NCI-H226 (cell line): ENCODE results near the gene BAMBI.

Experiments
- DNase-seq: peaks from one replicate; pipeline ENCODE4 v3.0.0-alpha.2; 2015

Gene BAMBI

DNA sequence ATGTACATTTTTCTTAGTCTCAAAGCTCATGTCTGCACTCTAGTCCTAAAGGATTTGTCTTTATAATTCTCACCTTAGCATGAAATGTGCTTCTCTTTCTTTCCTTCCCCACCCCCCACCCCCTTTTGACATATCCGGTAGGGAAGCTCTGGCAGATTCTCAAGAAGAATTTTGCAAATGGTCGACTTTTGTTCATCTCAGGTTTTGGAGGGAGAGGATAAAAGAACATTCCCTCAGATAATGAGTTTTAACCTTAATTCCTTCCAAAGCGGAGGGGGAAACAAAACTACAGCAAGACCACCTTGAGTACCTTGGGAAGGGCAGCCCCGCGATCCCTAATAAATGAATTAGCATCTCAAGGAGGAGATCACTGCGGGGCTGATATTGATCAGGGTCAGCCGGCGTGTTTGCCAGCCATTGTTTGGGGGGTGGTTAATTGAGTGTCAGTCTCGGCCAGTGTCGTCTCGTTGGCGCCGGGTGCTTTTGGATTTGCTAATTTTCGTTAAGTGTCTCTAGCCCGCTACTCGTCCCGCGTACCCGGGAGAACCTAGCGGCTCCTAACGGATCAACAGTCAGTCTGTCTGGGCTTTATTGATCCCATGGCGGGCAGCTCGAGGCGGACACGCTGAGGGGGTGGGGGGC, 874 bp upstream of the BAMBI start:
- no peak for DNase-seq

DNA sequence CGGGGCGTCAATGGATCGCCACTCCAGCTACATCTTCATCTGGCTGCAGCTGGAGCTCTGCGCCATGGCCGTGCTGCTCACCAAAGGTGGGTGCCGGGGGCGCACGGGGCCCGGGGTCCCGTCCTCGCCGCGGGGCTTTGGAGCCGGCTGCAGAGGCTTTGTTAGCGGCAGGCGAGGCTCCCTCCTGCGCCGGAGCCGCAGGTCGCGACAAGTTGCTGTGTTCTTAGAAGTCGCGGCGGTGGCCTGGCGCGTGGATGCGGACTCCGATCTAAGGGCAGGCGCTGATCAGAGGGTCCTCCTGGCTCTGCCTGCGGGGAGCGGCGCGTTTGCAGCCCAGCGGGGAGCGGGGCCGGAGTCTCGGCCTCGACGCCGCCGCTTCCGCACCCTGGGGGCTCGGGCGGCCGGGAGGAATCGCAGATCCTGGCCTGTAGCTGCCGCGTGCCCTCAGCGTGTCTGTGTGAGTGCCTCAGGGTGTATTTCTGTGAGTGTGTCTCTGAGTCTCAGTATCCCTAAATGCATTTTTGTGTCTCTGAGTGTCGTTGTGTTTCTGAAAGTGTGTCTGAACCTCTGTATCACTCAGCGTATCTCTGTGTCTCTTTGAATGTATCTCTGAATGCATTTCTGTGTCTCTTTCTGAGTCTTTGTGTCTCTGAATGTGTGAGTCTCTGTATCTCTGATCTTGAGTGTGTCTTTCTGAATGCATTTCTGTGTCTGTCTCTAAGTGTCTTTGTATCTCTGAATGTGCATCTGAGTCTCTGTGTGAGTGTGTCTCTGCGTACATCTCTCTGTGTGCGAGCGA, 766 bp downstream of the BAMBI start:
- DNase-seq, result no peak

DNA sequence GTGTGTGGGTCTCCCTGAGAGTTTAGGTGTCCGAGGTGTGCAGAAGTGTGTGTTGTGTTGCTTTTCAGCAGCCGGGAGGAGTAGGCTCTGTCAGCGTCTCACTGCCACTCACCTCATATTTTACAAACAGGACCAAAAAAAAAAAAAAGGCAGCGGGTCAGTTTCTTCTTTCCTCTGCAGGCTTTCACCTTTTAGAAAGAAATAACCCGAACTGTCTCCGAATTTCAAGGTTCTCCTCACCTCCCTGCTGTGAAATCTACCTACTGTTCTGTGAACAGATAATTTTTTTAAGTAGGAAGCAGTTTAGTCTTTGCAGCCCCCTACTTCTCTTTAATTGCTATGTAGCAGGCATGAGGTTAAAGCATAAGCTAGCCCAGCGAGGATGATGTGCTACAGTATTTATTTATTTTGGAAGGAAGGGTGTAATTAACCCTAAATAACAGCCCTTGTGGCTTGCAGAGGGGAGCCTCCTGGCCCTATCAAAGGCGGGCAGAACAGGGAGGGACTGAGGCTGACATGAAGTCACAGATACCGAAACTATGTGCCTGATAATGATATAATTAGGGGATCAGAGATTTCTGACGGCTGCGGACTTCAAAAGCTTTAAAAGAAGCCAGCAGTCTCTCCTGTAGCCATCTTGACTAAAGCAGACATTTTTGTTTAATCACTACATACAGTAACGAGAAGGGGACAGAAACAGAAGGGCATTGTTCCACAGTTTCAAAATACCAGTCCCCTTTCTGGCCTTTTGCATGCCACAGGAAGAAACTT, 1.6 kb downstream of the BAMBI start:
- DNase-seq, result no peak

DNA sequence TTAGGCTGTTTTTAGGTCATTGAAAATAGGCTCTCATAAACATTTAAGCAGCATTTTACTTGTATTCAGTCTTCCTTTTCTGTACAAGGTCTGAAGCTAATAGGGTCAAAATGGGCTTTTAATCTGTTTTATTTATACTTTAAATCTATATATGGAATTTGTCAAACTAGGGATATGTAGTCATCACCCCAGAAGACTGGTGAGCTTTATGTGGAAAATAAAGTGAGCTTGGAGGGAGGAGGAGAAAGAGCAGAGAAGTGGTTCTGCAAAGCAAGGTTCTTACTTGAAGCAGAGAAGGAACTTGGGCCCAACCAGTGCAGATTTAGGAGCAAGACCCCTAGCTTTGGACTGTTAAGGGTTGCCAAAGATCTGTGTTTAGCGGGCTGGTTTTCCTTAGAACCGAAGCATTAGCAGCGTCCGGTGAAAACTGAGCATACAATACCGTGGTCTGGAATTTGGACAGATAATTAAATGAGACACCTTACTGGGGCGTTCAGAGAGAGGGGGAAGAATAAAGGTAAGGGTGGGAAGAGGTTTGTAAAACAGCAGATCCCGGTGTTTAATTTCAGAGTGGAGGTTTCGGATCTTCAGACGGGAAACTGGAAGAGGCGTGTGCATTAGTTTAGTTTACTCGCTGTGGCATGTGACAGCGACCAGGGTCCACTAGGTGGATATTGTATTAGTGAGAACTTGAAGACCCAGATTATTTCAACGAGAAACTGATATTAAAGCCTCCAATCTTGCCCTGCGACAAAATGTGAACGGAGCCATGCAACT, 2.4 kb downstream of the BAMBI start:
- DNase-seq, result no peak

DNA sequence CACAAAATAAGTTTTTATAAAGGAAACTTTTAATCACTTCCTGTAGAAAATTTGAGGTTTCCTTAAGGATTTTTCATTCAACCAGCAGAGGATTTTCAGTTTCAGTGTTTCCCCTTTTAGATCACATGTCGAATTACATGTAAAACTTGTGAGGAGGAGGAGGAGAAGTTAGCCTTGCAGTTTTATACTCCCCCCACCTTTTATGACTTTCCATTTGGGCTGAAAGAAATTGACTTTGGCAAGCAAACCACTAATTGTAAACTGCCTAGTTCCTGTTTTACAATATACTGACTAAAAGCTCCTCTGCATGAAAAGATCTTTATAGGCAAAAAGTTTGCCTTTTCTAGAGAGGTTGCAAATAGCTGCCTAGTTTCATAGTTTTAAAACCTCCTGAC, 3.0 kb downstream of the BAMBI start:
- DNase-seq, result no peak

DNA sequence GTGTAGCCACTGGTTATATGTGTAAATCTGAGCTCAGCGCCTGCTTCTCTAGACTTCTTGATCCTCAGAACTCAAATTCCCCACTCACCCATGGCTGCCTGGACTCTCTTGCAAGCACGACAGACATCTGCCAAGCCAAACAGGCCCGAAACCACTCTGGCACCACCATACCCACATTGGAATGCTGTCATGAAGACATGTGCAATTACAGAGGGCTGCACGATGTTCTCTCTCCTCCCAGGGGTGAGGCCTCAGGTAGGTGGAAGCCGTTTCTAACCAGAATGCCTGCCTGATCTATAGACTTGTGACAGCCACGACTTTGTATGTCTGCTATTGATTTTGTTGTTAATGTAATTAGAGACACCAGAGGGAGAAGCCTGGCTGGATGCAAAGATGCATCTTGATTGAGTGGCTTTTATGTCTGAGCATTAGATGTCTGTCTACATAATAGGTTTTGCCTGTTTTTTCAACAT, 4.0 kb downstream of the BAMBI start:
- DNase-seq, result no peak

DNA sequence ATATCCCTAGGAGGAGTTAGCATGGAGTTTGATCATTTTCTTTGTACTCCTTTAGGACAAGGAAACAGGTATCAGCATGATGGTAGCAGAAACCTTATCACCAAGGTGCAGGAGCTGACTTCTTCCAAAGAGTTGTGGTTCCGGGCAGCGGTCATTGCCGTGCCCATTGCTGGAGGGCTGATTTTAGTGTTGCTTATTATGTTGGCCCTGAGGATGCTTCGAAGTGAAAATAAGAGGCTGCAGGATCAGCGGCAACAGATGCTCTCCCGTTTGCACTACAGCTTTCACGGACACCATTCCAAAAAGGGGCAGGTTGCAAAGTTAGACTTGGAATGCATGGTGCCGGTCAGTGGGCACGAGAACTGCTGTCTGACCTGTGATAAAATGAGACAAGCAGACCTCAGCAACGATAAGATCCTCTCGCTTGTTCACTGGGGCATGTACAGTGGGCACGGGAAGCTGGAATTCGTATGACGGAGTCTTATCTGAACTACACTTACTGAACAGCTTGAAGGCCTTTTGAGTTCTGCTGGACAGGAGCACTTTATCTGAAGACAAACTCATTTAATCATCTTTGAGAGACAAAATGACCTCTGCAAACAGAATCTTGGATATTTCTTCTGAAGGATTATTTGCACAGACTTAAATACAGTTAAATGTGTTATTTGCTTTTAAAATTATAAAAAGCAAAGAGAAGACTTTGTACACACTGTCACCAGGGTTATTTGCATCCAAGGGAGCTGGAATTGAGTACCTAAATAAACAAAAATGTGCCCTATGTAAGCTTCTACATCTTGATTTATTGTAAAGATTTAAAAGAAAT, 4.8 kb downstream of the BAMBI start:
- no peak for DNase-seq

DNA sequence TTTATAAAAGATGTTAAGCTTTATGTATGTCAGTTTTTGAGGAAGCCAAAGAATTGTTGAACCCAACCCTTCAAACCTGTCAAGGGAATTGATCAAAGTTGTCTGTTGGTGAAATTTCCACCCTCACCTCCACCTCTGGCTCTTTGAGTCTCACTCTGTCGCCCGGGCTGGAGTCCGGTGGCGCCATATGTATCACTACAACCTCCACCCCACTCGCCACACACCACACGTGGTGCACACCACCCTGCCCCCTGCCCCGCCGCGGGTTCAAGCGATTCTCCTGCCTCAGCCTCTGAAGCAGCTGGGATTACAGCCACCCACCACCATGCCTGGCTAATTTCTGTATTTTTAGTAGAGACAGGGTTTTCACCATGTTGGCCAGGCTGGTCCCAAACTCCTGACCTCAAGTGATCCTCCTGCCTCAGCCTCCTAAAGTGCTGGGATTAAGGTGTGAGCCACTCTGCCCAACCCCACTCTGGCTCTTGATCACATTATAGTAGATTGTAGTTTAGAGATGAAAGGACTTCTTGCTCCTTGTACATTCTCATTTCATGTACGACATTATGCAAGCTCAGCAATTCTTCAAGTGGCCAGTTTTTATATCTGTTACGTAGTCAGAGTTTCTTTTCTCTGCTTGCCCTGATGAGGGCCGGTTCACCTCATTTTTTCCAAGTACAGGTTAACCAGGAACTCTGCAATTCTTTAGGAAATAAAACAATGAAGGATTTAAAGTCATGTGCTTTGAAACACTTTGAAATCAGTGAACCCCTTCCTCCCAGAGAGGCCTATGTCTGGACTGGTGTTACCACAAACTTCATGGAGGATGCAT, 7.0 kb downstream of the BAMBI start:
- no peak for DNase-seq

DNA sequence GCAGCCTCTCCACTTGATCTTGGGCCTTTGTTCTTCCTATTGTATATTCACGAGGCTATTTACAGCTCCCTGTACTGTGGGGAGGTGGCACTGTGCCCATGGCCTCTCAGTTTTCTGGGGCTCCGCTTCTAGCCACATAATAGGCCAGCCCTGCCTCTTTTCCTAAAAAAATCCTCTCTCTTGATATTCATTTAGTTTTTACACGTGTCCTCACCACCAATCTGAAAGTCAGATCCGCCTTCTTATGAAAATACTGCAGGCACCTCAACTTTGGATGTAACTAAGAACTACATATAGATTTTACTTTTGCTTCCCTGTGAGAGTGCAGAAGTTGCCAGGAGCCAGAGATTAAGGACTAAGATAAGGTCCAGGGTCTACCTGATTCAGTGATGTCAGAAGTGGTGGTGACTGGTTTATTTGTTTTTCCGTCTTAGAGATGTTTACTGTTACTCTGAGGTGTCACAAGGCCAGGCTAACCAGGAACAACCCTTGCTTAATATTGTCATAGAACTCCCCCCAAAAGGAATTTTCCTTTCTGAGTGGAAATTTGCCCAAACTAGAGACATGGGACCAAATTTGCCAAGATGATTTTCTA, 7.8 kb downstream of the BAMBI start:
- no peak for DNase-seq

DNA sequence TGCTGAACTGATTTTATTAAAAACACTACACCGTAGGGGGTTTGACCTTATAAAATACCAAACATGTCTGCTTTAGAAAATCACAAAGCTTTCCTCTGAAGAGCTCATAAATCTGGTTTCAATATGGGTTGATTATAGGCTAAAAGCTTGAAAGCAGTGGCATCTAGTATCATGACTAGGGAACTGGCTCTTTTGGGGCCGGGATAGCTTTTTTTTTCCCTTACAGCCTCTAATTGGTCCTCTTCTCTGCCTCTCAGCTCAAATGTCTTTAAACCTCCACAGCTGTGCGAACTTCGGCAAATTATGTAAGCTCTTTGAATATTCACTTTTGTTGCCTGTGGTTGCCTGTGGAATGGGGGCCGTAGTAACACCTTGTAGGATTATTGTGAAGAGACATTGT, 8.4 kb downstream of the BAMBI start:
- no peak for DNase-seq

DNA sequence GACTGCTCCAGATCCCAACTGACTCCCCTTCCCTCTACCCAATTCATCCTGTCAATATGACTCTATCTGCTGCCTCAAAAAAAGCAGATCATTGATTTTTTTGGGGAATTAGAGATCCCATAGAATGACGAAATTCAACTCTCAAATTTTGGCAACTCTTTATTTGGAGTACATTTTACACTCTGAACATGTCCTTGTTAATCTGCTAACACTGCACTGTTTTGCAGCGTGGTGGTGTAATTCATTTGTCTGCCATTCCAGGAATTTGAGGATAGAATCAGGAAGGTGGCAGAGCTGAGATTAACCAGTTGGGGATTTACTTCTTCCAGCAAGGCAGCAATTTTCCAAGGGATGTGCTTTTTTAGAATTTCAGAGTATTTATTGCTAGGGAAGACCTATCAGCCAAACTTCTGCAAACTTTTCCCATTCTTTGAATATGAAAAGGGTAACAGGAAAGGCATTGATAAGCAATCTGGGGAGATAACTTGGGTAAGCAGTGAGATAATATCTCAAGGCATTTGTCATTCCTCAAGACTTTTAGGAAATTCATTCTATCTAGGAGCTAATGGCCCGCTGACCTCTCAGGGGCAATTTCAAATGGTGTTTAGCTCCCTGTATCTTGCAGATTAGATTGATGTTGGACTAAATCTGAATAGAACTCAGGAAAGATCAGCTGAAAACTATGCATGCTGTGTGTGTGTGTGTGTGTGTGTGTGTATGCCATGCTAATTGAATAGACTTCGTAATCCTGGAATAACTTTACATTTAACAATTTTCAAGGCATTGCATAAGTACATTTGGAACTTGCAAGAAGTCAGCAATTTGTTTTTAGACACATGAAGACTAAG, 9.7 kb downstream of the BAMBI start:
- no peak for DNase-seq

DNA sequence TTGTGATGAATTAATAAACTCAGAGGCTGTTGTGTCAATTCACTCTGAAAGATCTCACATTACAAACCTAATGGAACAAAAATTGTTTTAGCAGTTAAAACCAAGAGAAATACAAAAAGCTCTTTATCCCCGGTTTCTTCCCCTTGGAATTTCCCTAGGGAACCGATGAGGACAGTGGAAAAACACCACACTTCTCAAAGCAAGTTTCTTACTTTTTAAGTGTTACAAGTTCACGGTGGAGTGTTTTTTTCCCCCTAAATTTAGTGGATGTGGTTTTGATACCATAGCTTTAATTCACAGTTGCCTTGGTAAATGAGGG, 10.3 kb downstream of the BAMBI start:
- DNase-seq, result no peak

DNA sequence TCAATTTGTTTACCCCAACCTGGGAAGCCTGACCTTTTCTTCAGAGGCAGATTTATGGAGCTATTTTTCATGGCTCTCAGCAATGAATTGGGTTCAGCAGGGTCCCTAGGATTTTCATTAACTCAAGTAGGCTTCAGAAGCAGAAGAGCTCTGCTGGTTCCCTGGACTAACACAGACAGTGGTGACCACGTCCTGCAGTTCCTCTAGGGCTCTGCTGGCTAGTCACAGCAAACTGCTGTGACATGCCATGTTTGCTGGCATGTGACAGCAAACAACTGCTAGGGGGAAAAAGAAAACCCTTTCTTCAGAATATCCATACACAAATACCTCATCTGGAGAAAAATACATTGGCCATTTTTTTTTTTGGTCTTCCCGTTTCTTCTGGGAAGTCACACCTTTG, 13.2 kb downstream of the BAMBI start:
- DNase-seq, result no peak

DNA sequence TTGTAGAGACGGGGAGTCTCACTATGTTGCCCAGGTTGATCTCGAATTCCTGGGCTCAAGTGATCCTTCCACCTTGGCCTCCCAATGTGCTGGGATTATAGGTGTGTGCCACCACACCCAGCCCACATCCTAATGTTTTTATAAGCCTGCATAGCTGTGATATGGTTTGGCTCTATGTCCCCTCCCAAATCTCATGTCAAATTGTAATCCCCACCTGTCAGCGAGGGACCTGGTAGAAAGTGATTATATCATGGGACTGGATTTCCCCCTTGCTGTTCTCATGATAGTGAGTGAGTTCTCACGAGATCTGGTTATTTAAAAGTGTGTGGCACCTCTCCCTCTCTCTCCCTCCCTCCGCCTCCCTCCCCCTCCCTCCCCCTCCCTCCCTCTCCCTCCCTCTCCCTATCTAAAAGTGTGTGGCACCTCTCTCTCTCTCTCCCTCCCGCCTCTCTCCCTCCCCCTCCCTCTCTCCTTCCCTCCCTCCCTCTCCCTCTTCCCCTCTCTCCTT, 13.9 kb downstream of the BAMBI start:
- no peak for DNase-seq

DNA sequence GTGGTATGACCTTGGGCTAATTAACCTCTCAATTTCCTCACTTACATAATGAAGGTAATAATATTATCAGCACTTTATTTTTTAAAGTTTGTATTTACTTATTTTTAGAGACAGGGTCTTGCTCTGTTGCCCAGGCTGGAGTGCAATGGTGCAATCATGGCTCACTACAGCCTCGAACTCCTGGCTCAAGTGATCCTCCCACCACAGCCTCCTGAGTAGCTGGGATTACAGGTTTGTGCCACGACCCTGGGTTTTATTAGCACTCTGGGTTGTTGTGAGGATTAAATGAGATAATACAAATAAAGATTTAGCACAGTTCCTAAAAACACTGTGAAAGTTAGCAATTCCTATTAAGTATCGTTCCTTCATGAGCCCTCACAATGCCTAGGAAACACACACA, 14.7 kb downstream of the BAMBI start:
- no peak for DNase-seq

DNA sequence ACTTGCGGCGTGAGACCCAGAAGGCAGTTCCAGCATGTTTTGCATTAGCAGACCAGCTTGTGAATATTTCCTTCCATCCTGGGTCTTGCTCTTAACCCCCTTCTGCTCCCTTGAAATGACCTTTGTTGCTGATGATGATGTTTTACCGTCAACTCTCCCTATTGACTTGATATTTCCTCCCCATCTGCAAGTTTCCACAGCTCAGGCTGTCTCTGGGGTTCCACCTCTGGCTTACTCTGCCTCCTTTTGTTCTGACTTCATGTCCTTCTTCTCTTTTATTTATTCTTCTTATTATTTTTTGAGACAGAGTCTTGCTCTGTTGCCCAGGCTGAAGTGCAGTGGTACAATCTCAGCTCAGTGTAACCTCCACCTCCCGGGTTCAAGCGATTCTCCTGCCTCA, 17.2 kb downstream of the BAMBI start:
- no peak for DNase-seq

DNA sequence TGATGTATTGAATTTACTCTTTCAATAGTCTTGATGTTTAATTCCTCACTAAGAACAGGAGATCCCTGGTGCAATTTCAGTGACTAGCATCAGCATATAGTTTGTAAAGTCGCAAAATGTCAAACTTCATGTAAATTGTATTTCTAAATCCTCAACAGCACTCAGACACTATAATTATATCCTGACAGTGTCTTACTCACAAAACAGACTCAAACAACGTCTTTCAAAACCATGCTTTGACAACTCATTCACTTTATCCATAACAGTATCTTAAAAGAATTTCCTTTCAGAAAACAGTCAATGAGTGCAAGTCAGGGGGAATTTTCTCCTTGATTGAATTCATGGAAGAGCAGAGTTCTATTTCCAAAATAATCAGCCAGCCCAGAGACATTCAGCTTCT, 20.8 kb downstream of the BAMBI start:
- DNase-seq, result no peak

DNA sequence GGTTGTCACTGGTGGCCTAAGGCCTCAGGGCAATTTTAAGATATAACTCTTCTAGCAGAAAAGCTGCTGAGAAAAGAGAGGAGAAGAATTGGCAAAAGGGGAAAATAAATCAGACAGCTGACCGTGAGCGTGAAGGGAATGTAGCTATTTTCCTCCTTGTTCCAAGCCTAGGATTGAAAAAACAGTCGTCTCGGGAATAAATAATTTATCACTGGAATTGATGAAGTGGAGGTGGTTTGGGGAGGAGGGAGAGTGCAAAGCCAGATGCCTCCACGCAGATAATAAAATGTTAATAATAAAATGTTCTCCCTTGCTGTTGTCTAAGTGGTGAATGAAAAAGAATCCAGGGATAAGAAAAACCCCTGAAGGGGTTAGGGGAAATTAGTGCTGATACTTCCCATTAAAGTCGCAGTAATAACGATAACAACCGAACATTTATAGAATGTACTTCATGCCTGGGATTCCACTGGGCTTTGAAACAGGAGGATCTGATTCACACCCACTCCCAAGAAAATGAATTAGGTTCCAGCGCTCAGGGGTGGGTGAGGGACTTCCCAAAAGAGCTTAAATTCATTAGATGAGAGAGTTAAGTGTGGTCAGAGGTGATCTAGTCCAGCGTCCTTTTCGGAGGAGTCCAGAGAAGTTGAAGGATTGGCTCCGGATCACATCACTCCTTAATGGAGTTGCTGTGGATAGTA, 27.3 kb downstream of the BAMBI start:
- no peak for DNase-seq

DNA sequence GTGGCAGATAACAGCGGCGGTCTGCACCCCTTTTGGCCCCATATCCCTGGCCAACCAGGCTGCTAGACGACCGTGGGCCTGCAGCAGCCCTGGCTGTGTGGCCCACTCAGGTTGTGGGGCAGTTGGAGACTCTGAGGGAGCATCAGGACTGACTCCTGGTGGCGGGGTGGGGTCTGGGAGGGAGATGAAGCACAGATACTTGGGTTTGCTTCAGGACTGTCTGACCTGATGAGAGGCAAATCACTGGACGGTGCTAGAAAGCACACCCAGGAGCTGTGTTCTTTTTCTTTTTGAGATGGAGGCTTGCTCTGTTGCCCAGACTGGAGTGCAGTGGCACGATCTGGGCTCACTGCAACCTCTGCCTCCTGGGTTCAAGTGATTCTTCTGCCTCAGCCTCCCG, 28.2 kb downstream of the BAMBI start:
- DNase-seq, result no peak
